Neuron (in vitro differentiated cells): ENCODE data around the gene LRP4.

ENCODE experiments used
- H2AFZ ChIP-seq: one replicate; pipeline ENCODE4 v1.6.1; 2013; ENCODE audit warnings: low read depth, mild to moderate bottlenecking, inconsistent platforms, low read length, moderate library complexity
- H3K27me3 ChIP-seq: one replicate; pipeline ENCODE4 v1.6.1; 2013; ENCODE audit warnings: low read length; ENCODE audit not compliant: insufficient read depth
- H3K36me3 ChIP-seq: one replicate; pipeline ENCODE4 v1.6.1; 2013; ENCODE audit warnings: low read length; ENCODE audit not compliant: insufficient read depth
- H3K4me1 ChIP-seq: one replicate; pipeline ENCODE4 v1.6.1; 2013; ENCODE audit warnings: low read length; ENCODE audit not compliant: insufficient read depth
- H3K4me3 ChIP-seq: 2 replicates; pipeline ENCODE4 v1.5.1; 2013; ENCODE audit warnings: mild to moderate bottlenecking, low read length, moderate library complexity
- H3K9me3 ChIP-seq: one replicate; pipeline ENCODE4 v1.6.1; 2013; ENCODE audit warnings: low read length

The LRP4 gene

DNA sequence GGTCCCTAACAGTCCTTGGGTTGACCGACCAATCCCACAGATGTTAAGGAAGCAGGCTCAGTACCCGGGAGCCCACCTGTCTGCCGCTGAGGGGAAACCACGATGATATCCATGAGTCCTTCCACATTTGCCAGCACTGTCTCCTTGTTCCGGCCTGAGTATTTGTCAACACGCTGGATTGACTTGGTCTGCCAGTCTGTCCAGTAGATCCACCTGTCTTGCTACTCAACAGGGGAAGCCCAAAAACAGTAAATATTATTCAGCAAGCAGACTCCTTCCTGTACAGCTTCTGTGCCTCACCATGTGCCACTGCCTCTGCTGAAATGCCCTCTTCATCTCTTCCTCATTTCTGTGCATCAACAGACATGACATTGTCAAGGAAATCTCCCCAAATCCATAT is 49.4 kb downstream of the LRP4 start:
- Histone ChIP-seq H3K4me1 (no peaks in the 10 kb centered on the region), H3K4me3 (no peak overlapping the region), H3K27me3 (no peaks in the 10 kb centered on the region), H2AFZ (no peak overlapping the region), H3K36me3 (peaks cover 84% of the 10 kb centered on the region), H3K9me3 (no peaks in the 10 kb centered on the region)

DNA sequence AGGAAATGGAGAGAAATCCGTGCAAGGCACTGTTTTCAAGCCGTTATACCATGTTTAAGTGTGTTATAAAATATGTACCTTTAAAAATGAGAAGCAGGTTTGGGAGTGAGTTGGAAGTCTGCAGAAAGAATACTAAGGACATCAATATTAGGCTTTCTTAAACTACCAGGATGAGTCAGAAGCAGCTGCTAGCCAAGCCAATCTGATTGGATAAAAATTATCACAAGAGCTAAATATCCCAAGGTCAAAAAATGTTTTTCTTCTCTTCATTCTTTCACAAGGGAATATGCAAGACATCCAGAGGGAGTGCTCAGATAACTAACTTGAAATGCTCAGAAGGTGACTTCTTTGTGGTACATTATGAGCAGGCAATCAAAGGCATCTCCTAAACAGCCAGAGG is 53.0 kb downstream of the LRP4 start:
- Histone ChIP-seq H3K4me3 (no peak overlapping the region), H3K36me3 (peaks cover 75% of the 10 kb centered on the region), H3K27me3 (no peaks in the 10 kb centered on the region), H3K9me3 (peaks cover 4% of the 10 kb centered on the region), H2AFZ (no peak overlapping the region), H3K4me1 (no peaks in the 10 kb centered on the region)

DNA sequence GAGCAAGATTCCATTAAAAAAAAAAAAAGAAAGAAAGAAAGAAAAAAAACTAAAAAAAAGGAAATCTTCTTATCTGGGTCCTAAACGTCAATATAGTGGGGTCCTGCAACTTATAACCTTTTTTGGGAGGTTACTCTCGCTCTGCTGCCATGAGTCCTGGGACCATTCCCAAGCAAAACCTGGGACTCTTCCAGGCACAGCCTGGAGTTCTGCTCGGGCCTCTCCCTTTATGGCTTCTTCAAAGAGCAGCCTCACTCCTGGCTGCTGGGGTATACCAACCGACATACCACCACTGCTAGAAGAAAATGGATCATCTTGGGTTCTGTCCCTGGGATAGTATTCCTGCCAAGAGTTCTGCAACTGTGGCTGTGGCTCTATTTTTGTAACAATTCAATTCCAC is 58.1 kb downstream of the LRP4 start:
- Histone ChIP-seq H2AFZ (no peak overlapping the region), H3K36me3 (peaks cover 71% of the 10 kb centered on the region), H3K4me1 (no peaks in the 10 kb centered on the region), H3K4me3 (no peak overlapping the region), H3K27me3 (no peaks in the 10 kb centered on the region), H3K9me3 (peaks cover 4% of the 10 kb centered on the region)

- H3K4me3 ChIP-seq, result no peak overlapping the region
- H3K36me3 ChIP-seq, result peaks cover 59% of the 10 kb centered on the region
- H2AFZ ChIP-seq, result no peak overlapping the region
- H3K4me1 ChIP-seq, result no peaks in the 10 kb centered on the region
- H3K9me3 ChIP-seq, result peaks cover 4% of the 10 kb centered on the region
- H3K27me3 ChIP-seq, result no peaks in the 10 kb centered on the region
Measured at GRCh38 chr11:46858920-46859546, 59.3 kb downstream of the LRP4 start.

DNA sequence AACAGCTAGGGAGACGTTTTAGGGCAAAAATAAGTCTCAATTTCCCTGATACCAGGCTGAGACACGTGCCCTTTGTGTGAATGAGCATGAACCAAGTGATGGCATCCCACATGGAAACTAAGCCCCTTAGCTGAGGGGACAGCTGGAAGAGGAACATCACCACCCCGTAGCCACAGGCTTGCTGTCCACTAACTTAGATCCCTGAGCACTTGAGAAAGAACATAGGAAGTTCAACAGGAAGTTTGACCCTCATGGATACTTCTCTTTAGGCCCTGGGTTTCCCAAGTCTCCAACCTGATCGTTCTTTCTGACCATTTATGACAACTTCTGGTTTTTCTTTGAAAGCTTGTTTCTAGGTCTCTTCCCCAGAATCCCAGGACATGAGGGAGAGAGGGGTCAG is 60.7 kb downstream of the LRP4 start:
- no peak overlapping the region for H2AFZ ChIP-seq
- no peaks in the 10 kb centered on the region for H3K27me3 ChIP-seq
- H3K4me3 ChIP-seq, result no peak overlapping the region
- no peaks in the 10 kb centered on the region for H3K4me1 ChIP-seq
- peaks cover 47% of the 10 kb centered on the region for H3K36me3 ChIP-seq
- no peaks in the 10 kb centered on the region for H3K9me3 ChIP-seq

GRCh38 chr11:46856605-46857343 is 61.6 kb downstream of the LRP4 start:
- H3K4me1 ChIP-seq, result no peaks in the 10 kb centered on the region
- peaks cover 42% of the 10 kb centered on the region for H3K36me3 ChIP-seq
- no peaks in the 10 kb centered on the region for H3K27me3 ChIP-seq
- H3K9me3 ChIP-seq, result no peaks in the 10 kb centered on the region
- H3K4me3 ChIP-seq, result no peak overlapping the region
- H2AFZ ChIP-seq, result no peak overlapping the region

- no peaks in the 10 kb centered on the region for H3K9me3 ChIP-seq
Measured at GRCh38 chr11:46855863-46856262, 62.5 kb downstream of the LRP4 start.

DNA sequence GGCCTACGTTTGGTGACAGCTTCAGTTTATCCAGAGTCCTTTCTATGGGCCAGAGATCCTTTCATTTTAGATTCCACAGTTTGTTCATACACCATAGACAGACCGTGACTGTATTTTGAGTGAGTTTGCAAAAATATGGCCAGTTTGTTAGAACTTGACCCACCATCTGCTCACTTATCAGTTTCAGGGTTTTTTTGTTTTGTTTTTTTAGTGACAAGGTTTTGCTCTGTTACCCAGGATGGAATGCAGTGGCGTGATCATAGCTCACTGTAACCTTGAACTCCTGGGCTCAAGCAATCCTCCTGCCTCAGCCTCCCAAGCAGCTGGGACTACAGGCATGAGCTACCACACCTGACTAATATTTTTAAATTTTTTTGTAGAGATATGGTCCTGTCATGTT is 63.2 kb downstream of the LRP4 start:
- H3K4me3 ChIP-seq, result no peak overlapping the region
- no peak overlapping the region for H2AFZ ChIP-seq
- H3K4me1 ChIP-seq, result no peaks in the 10 kb centered on the region
- no peaks in the 10 kb centered on the region for H3K27me3 ChIP-seq
- no peaks in the 10 kb centered on the region for H3K9me3 ChIP-seq
- peaks cover 33% of the 10 kb centered on the region for H3K36me3 ChIP-seq

More at GRCh38 chr11:46855863-46856262, 62.5 kb downstream of the LRP4 start:
- H3K4me3 ChIP-seq, result no peak overlapping the region
- H2AFZ ChIP-seq, result no peak overlapping the region
- peaks cover 39% of the 10 kb centered on the region for H3K36me3 ChIP-seq
- H3K27me3 ChIP-seq, result no peaks in the 10 kb centered on the region
- no peaks in the 10 kb centered on the region for H3K4me1 ChIP-seq

DNA sequence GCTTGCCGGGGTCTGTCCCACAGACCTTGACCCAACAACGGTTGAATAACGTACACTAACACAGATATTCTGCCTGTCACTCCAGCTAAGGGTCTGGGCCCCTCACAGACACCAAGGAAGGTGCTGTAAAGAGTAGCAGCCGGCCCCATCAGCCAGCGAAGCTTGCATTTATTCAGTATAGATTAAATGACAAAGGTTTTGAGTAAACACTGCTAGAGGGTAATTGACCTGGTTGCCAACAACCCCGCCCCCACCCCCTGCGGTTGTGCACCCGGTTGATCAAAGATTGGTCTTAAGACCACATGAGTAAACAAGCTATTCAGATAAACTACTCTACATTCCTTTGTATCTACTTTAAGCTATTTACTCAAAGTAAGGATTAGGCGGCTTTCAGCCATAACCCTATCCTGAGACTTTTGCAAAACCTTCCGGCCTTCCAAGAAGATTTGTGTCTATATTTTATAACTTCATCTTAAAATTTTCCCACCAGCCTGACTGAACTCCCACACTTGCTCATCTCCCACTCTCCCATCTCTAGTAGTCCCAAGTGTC is 67.4 kb downstream of the LRP4 start:
- H3K27me3 ChIP-seq, result no peaks in the 10 kb centered on the region
- peaks cover 5% of the 10 kb centered on the region for H3K4me1 ChIP-seq
- no peak overlapping the region for H2AFZ ChIP-seq
- peaks cover 3% of the 10 kb centered on the region for H3K36me3 ChIP-seq
- H3K4me3 ChIP-seq, result no peak overlapping the region
- H3K9me3 ChIP-seq, result no peaks in the 10 kb centered on the region

DNA sequence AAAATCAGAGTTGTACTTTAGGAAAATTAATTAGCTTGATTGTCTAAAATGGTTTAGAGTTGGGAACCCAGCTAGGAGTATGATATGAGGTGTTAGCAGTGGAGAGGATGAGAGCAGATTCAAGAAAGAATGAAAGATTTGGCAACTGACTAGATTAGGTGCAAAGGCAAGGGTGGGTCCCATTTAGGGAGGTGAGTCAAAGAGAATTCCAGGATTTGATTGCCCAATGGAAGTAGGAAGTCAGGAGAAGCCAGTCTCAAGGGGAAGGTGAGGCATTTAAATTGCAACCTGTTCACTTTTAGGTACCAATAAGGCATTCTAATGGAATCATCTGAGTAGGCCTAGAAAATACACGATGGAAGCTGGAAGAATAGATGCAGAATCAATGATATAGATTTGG is 68.7 kb downstream of the LRP4 start:
- Histone ChIP-seq H3K36me3 (no peaks in the 10 kb centered on the region), H3K27me3 (no peaks in the 10 kb centered on the region), H3K4me1 (peaks cover 10% of the 10 kb centered on the region), H3K9me3 (no peaks in the 10 kb centered on the region), H2AFZ (no peak overlapping the region), H3K4me3 (no peak overlapping the region)

DNA sequence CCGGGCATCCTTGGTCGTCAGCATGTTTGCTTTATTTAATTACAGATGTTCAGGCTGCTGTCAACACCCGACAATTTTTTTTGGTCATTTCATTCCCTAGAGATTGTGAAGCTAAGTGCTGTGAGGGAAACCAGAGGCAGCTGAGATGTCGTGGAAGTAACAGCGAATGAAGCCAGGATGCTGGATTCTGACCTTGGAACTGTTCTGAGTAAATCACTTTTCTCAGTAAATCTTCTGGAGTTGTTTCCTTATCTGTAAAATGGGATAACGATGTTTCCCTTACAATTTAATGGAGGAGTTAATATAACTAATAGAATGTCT is 71.9 kb downstream of the LRP4 start:
- no peaks in the 10 kb centered on the region for H3K9me3 ChIP-seq
- H3K36me3 ChIP-seq, result peaks cover 8% of the 10 kb centered on the region
- H3K27me3 ChIP-seq, result no peaks in the 10 kb centered on the region
- H2AFZ ChIP-seq, result peak overlapping the region; percentile 88
- H3K4me3 ChIP-seq, result peak overlapping the region; percentile 88
- H3K4me1 ChIP-seq, result peaks cover 13% of the 10 kb centered on the region

DNA sequence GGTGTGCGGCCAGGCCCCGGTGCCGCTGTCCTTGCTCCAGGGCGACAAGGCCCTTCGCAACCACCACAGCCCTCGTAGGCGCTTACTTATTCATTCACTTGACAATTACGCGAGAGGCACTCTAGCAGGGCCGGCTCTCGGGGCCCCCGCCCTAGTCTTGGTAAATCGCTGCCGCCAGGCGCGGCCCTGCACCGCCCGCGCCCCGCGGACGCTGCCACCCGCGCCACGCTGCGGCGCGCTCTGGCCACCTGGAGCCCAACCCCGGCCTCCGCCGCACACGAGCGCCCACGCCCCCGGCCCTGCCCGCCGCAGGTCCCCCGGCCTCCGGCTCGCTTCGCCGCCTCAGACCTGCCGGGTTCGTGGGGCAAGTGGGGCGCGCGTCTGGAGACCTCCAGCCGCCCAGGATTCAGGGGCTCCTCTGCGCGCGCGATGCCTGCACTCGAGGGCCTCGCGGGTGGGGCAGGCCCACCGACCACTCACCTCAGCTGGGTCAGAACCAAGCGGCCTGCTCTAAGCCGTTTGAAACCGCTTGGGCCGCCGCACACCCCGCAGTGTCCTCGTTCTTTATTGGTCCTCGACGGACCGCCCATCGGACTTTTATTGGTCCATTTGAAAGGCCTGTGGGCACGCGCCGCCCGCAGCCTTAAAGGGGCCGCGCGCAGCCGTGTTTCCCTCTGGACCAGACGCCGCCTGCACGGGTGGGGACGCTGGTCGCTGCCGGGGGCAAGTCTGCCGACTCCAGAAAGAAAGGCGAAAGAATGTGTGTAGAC is 72.4 kb downstream of the LRP4 start, which contains the start of gene CKAP5:
Gene CKAP5, minus strand, starts transcription at position 541 of the 770 bp plus-strand sequence. CDS start 25,049 bp downstream, outside the sequence.
- Histone ChIP-seq H2AFZ (peak within 1 kb of the TSS; percentile 88), H3K36me3 (peaks cover 8% of the 10 kb centered on the region), H3K9me3 (no peaks in the 10 kb centered on the region), H3K4me3 (peak within 1 kb of the TSS; percentile 88), H3K27me3 (no peaks in the 10 kb centered on the region), H3K4me1 (peaks cover 13% of the 10 kb centered on the region)

DNA sequence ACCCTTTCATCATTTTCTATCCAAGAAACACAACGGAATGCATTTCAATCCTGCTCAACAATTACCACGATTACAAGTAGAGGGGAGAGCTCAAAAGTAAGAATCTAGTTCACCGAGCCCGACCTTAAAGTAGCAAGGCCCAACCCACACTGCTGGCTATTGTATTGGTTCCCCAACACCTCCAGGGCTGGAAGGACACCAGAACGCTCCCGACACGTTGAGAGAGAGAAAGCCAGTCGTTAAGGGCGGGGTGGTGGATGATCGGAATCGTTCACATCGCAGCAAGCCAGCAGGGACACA is 73.0 kb downstream of the LRP4 start:
- Histone ChIP-seq H3K36me3 (peaks cover 10% of the 10 kb centered on the region), H3K4me1 (peaks cover 13% of the 10 kb centered on the region), H3K9me3 (no peaks in the 10 kb centered on the region), H3K27me3 (no peaks in the 10 kb centered on the region), H3K4me3 (peak overlapping the region; percentile 88), H2AFZ (peak overlapping the region; percentile 88)
